Chondrocyte (in vitro differentiated cells): Measurements from ENCODE around the gene WASF1. TPM values are rescaled to one million over a fixed set of nuclear protein-coding genes. Genes with fewer than 3 reads are reported as not detected.
A peak's percentile ranks its signal among the peaks of the same experiment; 100 is the strongest.

Experiments used
- DNase-seq: peaks from one replicate; pipeline ENCODE4 v3.0.0; 2021; ENCODE audit warnings: mixed read lengths, low spot score
- H3K27ac Mint-ChIP-seq: one replicate; pipeline ENCODE4 v1.8.0; 2021; ENCODE audit warnings: mild to moderate bottlenecking, moderate library complexity, mixed read lengths; ENCODE audit not compliant: unreplicated experiment
- H3K27me3 Mint-ChIP-seq: 2 replicates; pipeline ENCODE4 v1.8.0; 2021; ENCODE audit warnings: low read depth, mixed read lengths
- H3K36me3 Mint-ChIP-seq: 2 replicates; pipeline ENCODE4 v1.8.0; 2021; ENCODE audit warnings: low read depth, mixed read lengths
- H3K4me1 Mint-ChIP-seq: 2 replicates; pipeline ENCODE4 v1.8.0; 2021; ENCODE audit warnings: low read depth, mild to moderate bottlenecking, mixed read lengths
- H3K4me3 Mint-ChIP-seq: one replicate; pipeline ENCODE4 v1.8.0; 2021; ENCODE audit warnings: mild to moderate bottlenecking, moderate library complexity, mixed read lengths; ENCODE audit not compliant: unreplicated experiment
- H3K9me3 Mint-ChIP-seq: 2 replicates; pipeline ENCODE4 v1.8.0; 2021; ENCODE audit warnings: low read depth, mixed read lengths
- total RNA-seq: library from RNA; stranded (reverse); gene quantifications from 3 replicates; pipeline ENCODE4 v1.2.1, GENCODE V29; 2021
- TF ChIP-seq, protein P1 (sequence below): fragments of 200-600 bp; sonication (generic); IDR thresholded peaks from 2 replicates; pipeline ENCODE4 v1.5.0; 2021; ENCODE audit warnings: antibody characterized with exemption, mild to moderate bottlenecking, moderate library complexity

WASF1 gene
- total RNA-seq, 1 donor from 2014 or later: 22.9 TPM

DNA sequence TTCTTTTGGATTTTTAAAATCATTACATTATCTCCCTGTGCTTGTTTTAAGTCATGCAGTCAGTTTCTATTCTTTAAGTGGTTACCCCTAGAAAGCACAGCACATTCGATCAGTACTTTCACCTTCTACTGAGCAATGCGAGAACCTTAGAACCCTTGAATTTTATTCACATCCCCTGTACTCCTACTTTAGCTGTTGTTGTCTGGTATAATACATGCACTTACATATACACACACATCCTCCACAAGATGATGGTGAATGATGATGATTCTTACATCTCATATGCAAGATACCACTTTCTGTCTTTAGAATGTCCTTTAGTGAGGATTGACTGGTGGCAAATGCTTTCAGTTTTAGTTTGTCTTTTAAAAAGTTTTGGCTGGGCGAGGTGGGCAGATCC, 6.4 kb upstream of the WASF1 start:
- Mint-ChIP-seq H3K27ac (no peak overlapping the region), H3K27me3 (no peaks in the 10 kb centered on the region), H3K4me1 (peaks cover 12% of the 10 kb centered on the region), H3K4me3 (no peak overlapping the region), H3K9me3 (no peaks in the 10 kb centered on the region), H3K36me3 (no peaks in the 10 kb centered on the region)
- no peak for DNase-seq
- TF ChIP-seq, protein P1, sequence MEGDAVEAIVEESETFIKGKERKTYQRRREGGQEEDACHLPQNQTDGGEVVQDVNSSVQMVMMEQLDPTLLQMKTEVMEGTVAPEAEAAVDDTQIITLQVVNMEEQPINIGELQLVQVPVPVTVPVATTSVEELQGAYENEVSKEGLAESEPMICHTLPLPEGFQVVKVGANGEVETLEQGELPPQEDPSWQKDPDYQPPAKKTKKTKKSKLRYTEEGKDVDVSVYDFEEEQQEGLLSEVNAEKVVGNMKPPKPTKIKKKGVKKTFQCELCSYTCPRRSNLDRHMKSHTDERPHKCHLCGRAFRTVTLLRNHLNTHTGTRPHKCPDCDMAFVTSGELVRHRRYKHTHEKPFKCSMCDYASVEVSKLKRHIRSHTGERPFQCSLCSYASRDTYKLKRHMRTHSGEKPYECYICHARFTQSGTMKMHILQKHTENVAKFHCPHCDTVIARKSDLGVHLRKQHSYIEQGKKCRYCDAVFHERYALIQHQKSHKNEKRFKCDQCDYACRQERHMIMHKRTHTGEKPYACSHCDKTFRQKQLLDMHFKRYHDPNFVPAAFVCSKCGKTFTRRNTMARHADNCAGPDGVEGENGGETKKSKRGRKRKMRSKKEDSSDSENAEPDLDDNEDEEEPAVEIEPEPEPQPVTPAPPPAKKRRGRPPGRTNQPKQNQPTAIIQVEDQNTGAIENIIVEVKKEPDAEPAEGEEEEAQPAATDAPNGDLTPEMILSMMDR: no peak

DNA sequence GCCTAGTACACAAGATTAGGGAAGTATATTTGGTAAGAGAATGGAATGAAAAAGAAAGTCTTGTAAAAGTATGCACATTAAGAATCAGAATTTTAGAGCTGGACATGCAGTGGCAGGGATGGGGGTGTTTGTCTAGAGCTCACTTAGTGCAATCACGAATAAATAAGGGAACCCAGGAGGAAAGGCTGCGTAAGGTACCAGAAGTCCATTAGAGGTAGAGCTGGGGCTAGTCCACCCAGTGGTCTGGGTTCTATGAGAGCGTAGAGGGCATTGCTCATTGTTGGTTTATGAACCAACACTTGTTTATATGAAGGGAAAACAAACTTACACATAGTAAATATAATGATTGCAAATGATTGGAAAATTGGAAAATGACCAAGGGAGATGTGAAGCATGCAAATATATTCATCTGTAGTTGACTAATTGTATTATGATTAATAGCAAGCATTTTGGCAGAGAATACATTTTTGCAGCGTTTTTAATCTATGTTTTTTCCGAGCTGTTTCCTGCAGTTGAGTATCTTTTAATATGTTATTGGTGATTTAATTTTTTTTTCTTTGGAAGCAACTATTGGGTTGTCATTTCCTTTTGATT, 3.9 kb upstream of the WASF1 start:
- H3K36me3 Mint-ChIP-seq: no peaks in the 10 kb centered on the region
- peaks cover 9% of the 10 kb centered on the region for H3K4me1 Mint-ChIP-seq
- no peaks in the 10 kb centered on the region for H3K27me3 Mint-ChIP-seq
- no peak for DNase-seq
- H3K4me3 Mint-ChIP-seq: no peak overlapping the region
- TF ChIP-seq, protein P1: no peak
- H3K27ac Mint-ChIP-seq: no peak overlapping the region
- H3K9me3 Mint-ChIP-seq: no peaks in the 10 kb centered on the region

DNA sequence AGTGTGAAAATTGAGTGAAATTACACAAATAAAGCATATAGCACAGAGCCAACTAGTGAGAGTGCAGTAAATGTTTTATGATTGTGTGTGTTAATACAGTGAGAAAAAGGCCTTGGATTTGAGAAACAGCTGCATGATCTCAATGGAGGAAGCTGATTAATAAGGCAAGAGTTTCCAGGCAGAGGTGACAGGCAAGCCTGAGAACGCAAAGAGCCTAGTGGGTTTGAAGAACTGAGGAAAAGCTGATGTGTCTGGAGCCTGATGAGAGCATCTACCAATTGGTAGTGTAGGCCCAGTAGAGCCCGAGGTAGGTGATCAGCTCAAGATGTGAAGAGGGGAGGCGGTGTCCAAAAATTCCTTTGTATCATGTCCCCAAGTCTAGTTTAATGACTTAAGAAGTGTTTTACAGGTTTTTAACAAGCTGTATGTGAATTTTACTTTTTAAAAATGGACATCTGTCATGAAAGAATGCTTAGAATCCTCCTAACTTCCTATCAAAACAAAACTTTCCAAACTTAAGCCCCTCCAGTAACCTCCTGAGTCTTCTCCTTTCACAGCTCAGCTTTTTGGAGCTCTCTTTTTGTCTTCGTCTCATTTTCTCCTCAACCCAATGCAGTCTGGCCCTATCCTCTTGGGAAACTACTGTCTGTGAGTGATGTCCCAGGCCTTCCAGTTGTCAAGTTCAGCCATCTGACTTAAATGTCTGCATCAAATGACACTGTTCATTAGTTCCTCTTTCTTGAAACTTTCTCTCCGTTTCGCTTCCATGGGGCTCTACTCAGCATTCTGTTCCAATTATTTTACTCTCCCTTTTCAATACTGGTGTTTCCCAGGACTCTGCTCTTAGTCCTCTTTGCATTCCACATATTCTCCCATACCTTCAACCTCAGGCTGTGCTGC, 1.9 kb upstream of the WASF1 start:
- no peak for DNase-seq

DNA sequence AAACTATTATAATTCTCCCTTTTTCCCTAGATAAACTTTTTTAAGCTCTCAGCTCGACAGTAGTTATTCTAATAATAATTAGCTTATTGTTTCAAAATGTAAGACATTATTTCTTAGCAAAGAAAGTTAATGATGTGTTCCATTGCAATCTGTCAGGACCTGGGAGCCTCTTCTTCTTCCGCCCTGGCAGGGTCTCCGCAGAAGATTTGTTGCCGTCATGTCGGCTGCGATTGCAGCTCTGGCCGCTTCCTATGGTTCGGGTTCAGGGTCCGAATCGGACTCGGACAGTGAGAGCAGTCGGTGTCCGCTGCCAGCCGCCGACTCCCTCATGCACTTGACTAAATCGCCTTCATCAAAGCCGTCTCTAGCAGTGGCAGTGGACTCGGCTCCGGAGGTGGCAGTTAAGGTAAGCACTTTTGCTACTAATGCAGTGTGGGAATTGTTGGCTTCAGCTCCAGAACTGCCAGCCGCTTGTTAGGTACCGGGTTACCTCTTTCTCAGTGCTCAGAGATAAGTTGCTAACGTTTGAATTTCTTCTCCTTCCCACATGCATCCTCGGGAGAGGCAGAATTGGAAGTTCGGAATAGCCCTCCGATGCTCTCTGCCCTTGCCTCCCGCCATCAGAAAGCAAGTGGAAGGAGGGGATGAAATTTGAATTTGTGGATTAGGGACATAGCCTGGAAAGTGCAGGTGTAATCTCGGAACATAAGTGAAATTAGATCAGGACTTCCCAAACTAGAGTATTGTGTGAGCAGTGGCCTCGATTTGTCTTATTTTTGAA, 948 bp upstream of the WASF1 start, which contains the start of gene CDC40:
CDC40 (plus strand) TSS at position 200 of the 781 bp plus-strand sequence; CDS start at position 218, 18 bp downstream.
- TF ChIP-seq, protein P1: no peak
- Mint-ChIP-seq H3K4me1 (peaks cover 9% of the 10 kb centered on the region), H3K36me3 (no peaks in the 10 kb centered on the region), H3K9me3 (no peaks in the 10 kb centered on the region), H3K27ac (peak within 1 kb of the TSS; percentile 99), H3K27me3 (no peaks in the 10 kb centered on the region), H3K4me3 (no peak within 1 kb of the TSS)
- DNase-seq: no peak

More for the DNA sequence above, 1.9 kb upstream of the WASF1 start:
- Mint-ChIP-seq H3K9me3 (no peaks in the 10 kb centered on the region), H3K4me3 (no peak overlapping the region), H3K36me3 (no peaks in the 10 kb centered on the region), H3K27ac (no peak overlapping the region), H3K4me1 (peaks cover 9% of the 10 kb centered on the region), H3K27me3 (no peaks in the 10 kb centered on the region)
- TF ChIP-seq, protein P1: no peak
